Astrocyte (in vitro differentiated cells and primary cell): ENCODE results near the gene IMMP2L.

Experiments
- CTCF ChIP-seq: IDR thresholded peaks from 2 replicates; pipeline ENCODE4 v1.5.1; 2011; ENCODE audit warnings: low read depth, mild to moderate bottlenecking, inconsistent platforms, low read length, moderate library complexity; ENCODE audit not compliant: insufficient read depth
- EZH2 ChIP-seq: IDR thresholded peaks from 2 replicates; pipeline ENCODE4 v1.6.1; 2012; ENCODE audit warnings: mild to moderate bottlenecking, low read length, inconsistent platforms; ENCODE audit not compliant: insufficient read depth

GRCh38 chr7:111414374-111414773, 147.9 kb downstream of the IMMP2L start:
- TF ChIP-seq CTCF: no peak
- no peak for TF ChIP-seq EZH2
